Rectal smooth muscle tissue (tissue), 1 donor: Measurements from ENCODE around the gene ACVR2B.

Experiments
- H3K27ac ChIP-seq: one replicate; pipeline ENCODE4 v1.7.0; 2013; ENCODE audit warnings: low read depth, low read length, inconsistent platforms
- H3K27me3 ChIP-seq: one replicate; pipeline ENCODE4 v1.7.0; 2013; ENCODE audit warnings: low read length; ENCODE audit not compliant: control insufficient read depth, insufficient read depth
- H3K36me3 ChIP-seq: one replicate; pipeline ENCODE4 v1.7.0; 2013; ENCODE audit warnings: low read length; ENCODE audit not compliant: control insufficient read depth, insufficient read depth
- H3K4me1 ChIP-seq: one replicate; pipeline ENCODE4 v1.7.0; 2013; ENCODE audit warnings: low read length; ENCODE audit not compliant: control insufficient read depth, insufficient read depth
- H3K4me3 ChIP-seq: one replicate; pipeline ENCODE4 v1.7.0; 2013; ENCODE audit warnings: low read length
- H3K9ac ChIP-seq: one replicate; pipeline ENCODE4 v1.7.0; 2013; ENCODE audit warnings: low read length

ACVR2B gene

DNA sequence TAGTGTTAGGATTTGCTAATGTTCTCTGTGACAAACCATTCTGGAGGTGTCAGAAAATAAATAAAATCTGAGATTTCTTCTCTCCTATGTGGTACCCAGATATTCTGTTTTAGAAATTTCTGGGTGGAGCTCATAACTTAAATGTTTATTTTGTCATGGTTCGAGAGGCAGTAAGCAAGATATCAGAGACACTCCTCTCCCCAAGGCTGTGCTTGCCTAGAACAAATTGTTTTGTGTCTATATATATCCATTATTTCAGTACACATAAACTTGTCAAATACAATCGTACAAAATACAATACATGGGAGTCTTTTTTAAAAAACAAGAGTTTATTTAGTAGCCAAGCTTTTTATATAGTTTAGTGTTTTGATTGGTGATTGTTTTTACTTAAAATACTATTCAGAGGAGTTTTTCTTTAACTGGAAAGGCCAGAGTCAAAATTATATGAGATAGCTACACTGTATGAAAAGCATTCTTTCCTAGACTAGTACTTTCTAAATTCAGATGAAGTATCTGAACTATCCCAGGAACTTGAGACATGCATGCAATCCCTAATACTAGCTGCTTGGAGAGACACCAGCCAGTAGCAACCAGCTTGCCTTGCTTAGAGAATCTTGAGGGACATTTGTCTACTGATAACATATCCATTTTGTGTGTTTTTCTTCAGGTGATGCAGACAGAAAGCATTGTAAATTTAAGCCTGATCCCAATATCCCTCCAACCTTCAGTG lies 47.2 kb downstream of the ACVR2B start:
- H3K27me3 ChIP-seq, result no peaks in the 10 kb centered on the region
- peaks cover 3% of the 10 kb centered on the region for H3K4me1 ChIP-seq
- no peak overlapping the region for H3K27ac ChIP-seq
- H3K36me3 ChIP-seq, result peaks cover 3% of the 10 kb centered on the region
- H3K9ac ChIP-seq, result no peak overlapping the region
- H3K4me3 ChIP-seq, result no peak overlapping the region

DNA sequence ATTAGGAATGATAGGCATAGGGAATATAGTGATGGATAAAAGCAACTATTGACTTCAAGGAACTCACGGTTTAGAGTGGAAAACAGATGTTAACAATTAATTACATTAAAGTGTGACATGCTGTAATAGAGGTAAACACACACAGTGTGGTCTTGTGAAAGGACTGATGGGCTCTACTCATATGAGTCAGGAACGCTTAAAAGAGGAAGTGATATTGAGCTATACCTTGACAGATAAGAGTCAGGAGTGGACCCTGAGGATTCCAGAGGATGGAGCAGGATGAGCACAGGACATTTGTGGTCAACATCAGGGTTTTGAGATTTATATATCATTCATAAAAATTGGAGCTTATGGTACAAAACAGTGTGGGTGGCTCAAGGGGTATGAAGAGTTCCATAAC lies 53.4 kb downstream of the ACVR2B start:
- no peak overlapping the region for H3K9ac ChIP-seq
- no peak overlapping the region for H3K27ac ChIP-seq
- H3K4me1 ChIP-seq, result no peaks in the 10 kb centered on the region
- H3K4me3 ChIP-seq, result no peak overlapping the region
- H3K36me3 ChIP-seq, result peaks cover 5% of the 10 kb centered on the region
- H3K27me3 ChIP-seq, result no peaks in the 10 kb centered on the region

DNA sequence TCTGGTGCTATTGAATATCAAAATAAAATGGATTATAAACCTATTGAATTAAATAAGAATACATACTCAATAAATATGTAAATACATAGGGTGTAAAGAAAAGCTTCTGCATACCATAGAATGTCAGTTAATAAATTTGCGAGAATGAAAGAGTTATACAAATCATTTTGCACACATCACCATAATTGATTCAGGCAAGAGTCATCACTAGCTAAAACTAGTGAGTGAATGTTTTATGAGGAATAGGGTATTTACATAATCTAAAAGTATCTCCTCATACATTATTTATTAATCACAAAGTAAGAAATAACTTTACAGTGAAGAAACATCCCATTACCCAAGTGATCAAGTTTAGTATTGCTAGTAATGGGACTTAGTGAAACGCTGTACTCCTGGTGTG lies 56.0 kb downstream of the ACVR2B start:
- Histone ChIP-seq H3K4me1 (no peaks in the 10 kb centered on the region), H3K4me3 (no peak overlapping the region), H3K27me3 (no peaks in the 10 kb centered on the region), H3K27ac (no peak overlapping the region), H3K36me3 (peaks cover 5% of the 10 kb centered on the region), H3K9ac (no peak overlapping the region)

DNA sequence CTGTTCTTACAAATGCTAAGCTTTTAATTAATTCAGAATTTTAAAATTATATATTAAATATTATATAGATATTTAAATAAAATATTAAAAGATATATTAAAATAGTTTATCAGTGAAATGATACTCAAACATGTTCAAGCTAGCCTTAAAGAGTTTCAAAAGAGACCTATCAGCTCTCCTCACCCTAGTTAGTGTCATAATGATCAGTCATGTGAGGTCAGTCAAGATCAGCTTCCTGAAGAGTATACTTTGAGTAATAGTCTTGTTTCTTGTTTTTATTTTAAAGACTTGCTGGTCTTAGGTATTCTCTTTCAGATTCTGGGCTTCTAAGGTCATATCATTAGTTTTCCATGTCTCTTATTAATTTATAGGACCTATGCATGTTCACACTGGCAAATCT lies 56.9 kb downstream of the ACVR2B start:
- Histone ChIP-seq H3K4me3 (no peak overlapping the region), H3K9ac (no peak overlapping the region), H3K4me1 (no peaks in the 10 kb centered on the region), H3K27me3 (no peaks in the 10 kb centered on the region), H3K27ac (no peak overlapping the region), H3K36me3 (peaks cover 8% of the 10 kb centered on the region)

- Histone ChIP-seq H3K27me3 (no peaks in the 10 kb centered on the region), H3K36me3 (peaks cover 7% of the 10 kb centered on the region), H3K4me1 (no peaks in the 10 kb centered on the region), H3K4me3 (no peak overlapping the region), H3K27ac (no peak overlapping the region), H3K9ac (no peak overlapping the region)
These were observed 57.9 kb downstream of the ACVR2B start for GRCh38 chr3:38511546-38511945.

DNA sequence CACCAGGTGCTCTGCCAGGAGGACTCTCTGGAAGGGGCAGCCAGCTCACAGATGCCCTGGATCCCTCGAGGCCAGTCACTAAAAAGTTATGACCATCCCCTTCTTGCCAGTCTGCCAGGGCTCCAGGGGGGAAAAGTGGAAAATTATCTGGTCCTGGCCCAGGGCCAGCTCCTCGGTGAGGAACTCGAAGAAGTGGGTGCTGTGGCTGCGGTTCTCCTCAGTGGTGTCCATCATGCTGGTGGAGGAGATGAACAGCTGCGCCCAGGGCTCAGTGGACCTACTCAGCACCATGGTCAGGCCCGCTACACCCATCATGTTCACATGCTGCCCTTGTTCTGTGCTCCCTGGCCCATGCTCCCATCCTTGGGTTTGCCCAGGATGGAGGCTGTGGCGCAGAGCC lies 61.7 kb downstream of the ACVR2B start:
- Histone ChIP-seq H3K4me1 (no peaks in the 10 kb centered on the region), H3K4me3 (no peak overlapping the region), H3K27me3 (no peaks in the 10 kb centered on the region), H3K9ac (no peak overlapping the region), H3K27ac (no peak overlapping the region), H3K36me3 (peaks cover 5% of the 10 kb centered on the region)

DNA sequence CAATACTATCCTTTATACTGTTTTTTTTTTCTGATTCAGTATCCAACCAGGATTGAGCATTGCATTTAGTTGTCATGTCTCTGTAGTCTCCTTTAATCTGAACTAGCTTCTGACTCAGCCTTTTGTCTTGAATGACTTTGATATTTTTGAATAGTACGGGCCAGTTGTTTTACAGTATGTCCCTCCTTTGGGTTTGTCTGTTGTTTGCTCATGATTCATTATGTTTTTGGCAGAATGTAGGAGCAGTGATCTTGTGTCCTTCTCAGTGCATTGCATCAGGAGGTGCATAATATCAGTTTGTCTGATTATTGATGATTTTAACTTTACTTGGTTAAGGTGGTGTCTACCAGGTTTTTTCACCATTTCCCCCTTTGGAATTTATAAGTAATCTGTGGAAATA lies 63.0 kb downstream of the ACVR2B start:
- no peak overlapping the region for H3K27ac ChIP-seq

DNA sequence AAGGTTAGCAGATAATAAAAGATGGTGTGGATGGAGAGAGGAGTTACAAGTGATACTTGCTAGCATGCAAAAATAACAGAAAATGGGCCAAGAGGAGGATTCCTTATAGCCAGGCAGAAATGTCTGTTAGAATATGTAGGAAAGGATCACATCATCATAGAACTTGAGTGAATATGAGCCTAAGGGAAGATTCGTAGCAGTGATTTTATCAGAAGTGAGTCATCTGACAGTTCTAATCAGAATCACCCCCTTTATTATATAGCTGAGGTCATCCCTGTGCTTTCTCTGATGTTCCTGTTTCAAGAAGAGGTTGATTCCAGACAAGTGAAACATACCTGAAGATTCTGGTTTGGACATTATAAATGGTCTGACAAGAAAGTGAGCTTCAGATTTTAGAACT lies 65.3 kb downstream of the ACVR2B start:
- Histone ChIP-seq H3K9ac (no peak overlapping the region), H3K27me3 (no peaks in the 10 kb centered on the region), H3K27ac (no peak overlapping the region), H3K4me3 (no peak overlapping the region), H3K4me1 (no peaks in the 10 kb centered on the region), H3K36me3 (peaks cover 2% of the 10 kb centered on the region)

More for the DNA sequence above, 63.0 kb downstream of the ACVR2B start:
- Histone ChIP-seq H3K4me3 (no peak overlapping the region), H3K4me1 (no peaks in the 10 kb centered on the region), H3K36me3 (peaks cover 2% of the 10 kb centered on the region), H3K27me3 (no peaks in the 10 kb centered on the region), H3K9ac (no peak overlapping the region)

GRCh38 chr3:38519651-38520050 lies 66.0 kb downstream of the ACVR2B start:
- Histone ChIP-seq H3K27ac (no peak overlapping the region), H3K9ac (no peak overlapping the region), H3K36me3 (peaks cover 3% of the 10 kb centered on the region)

GRCh38 chr3:38521391-38521987 lies 67.8 kb downstream of the ACVR2B start:
- Histone ChIP-seq H3K4me1 (no peaks in the 10 kb centered on the region), H3K27ac (no peak overlapping the region), H3K27me3 (no peaks in the 10 kb centered on the region), H3K9ac (no peak overlapping the region), H3K4me3 (no peak overlapping the region), H3K36me3 (peaks cover 8% of the 10 kb centered on the region)

More at GRCh38 chr3:38519651-38520050, 66.0 kb downstream of the ACVR2B start:
- Histone ChIP-seq H3K4me1 (no peaks in the 10 kb centered on the region), H3K4me3 (no peak overlapping the region), H3K27me3 (no peaks in the 10 kb centered on the region)

DNA sequence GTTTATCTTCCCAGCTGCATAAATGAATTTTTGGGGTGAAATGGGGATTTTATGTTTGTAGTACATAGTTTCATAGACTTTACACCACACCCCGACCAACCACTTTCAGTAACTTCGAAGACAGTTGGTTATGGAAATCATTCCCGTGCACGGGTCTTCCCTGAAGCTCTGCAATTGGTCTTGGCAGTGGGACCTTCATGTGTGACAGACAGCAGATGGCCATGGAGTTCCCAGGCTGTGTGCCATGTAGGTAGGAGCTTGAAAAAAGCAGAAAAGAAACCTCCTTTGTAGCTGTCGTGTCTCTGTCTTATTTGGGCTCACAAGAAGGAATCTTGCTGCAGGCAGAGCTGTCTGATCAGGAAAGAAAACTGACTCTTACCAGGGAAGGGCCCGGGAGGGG lies 68.3 kb downstream of the ACVR2B start:
- no peak overlapping the region for H3K9ac ChIP-seq
- H3K27me3 ChIP-seq, result no peaks in the 10 kb centered on the region
- no peak overlapping the region for H3K27ac ChIP-seq
- no peak overlapping the region for H3K4me3 ChIP-seq
- peaks cover 8% of the 10 kb centered on the region for H3K36me3 ChIP-seq
- no peaks in the 10 kb centered on the region for H3K4me1 ChIP-seq

DNA sequence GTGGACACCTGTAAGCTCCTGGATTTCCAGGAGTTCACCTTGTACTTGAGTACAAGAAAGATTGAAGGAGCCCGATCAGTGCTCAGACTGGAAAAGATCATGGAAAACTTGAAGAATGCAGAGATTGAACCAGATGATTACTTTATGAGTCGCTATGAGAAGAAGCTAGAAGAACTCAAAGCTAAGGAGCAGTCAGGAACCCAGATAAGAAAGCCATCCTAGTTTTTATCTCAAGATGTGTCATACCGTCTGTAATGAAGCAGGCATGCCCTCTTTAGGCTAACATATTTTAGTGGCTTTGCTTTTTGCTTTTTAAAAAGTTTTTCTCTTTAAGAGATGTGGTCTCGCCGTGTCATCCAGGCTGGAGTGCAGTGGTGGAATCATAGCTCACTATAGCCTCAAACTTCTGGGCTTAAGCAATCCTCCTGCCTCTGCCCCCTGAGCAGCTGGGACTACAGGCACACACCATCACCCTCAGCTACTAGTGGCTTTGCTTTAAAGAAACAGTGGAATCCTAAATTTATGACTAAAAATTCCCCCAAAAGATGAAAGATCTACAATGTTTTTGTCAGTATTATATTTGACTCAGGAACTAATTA lies 70.5 kb downstream of the ACVR2B start:
- peaks cover 11% of the 10 kb centered on the region for H3K36me3 ChIP-seq
- no peaks in the 10 kb centered on the region for H3K4me1 ChIP-seq
- no peak overlapping the region for H3K4me3 ChIP-seq
- no peak overlapping the region for H3K9ac ChIP-seq
- H3K27ac ChIP-seq, result no peak overlapping the region
- H3K27me3 ChIP-seq, result no peaks in the 10 kb centered on the region

DNA sequence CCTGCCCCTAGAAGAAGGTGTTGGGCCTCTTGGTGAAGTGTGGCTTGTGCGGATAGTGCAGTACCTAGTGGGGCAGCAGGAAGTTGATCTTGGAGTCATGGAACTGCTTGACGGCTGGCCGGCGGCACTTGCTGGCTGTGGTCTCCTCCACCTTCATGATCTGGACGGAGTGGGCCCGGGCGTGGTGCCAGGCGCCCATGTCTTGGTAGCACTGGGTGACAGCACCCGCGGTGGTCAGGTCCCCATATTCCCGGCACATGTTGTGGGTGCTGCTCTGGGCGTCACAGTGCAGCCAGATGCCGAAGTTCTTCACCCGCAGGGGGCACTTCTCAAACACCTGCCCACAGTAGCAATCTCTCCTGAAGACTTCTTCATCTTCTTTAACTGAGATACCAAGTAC lies 73.1 kb downstream of the ACVR2B start:
- no peaks in the 10 kb centered on the region for H3K4me1 ChIP-seq
- no peak overlapping the region for H3K27ac ChIP-seq
- H3K4me3 ChIP-seq, result no peak overlapping the region
- H3K9ac ChIP-seq, result no peak overlapping the region
- H3K27me3 ChIP-seq, result no peaks in the 10 kb centered on the region
- peaks cover 11% of the 10 kb centered on the region for H3K36me3 ChIP-seq
